Amniotic stem cell (primary cell): Measurements from ENCODE around the gene CD40.

Experiments used
- DNase-seq: peaks from one replicate; lab custom pipeline; 2025; lab: John Stamatoyannopoulos, UW

Gene CD40

DNA sequence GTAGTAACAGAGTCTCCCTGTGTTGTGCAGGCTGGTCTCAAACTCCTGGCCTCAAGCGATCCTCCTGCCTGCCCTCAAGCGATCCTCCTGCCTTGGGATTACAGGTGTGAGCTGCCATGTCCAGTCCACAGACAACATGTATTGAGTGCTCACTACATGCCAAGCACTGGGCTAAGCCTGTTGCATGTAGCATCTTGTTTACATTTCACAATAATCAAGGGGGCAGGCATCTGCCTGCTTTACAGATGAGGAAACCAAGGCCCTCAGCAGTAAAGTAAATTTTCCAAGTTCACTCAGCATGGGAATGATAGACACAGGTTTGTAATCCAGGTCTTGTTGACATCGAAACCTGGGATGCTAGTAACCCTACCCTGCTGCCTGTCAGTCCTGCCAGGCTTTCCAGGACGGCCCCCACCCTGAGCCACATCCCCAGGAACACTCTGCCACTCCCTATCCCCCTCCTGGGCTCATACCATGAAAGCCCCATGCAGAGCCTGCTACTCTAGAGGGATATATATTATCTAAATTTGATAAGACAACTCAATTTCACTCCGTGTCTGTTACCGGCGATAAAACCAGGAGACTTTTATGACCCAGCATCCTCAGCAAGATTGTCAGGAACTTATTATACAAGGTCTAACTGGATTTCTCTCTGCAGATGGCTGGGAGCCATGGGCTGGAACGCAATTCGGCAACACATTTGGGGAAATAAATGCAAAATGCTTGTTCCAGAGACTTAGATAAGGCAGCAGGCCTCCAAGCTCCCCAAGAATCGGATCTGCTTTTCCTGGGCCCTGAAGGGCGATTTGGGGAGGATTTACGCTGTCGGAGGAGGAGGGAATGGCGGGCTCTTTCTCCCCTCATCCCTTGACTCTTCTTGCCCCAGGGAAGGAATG lies 30.4 kb downstream of the CD40 start:
- no peak for DNase-seq

DNA sequence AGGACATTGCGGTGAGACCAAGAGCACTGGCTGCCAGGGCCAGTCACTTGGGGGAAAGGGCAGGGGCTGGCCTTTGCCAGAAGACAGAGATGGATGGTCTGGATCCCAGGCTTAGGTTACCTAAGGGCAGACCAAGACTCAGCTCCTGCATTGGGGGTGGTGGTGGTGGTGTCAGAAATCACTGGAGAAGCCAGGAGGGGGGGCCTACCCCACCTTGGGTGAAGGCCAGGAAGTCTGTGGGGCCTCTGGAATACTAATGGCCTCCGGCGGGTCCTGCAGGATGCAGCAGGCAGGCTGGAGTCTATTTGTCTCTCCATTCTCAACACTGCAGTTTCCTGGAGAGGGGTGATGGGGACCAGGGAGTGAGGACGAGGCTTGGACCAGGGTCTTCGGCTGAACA lies 32.8 kb downstream of the CD40 start:
- no peak for DNase-seq

DNA sequence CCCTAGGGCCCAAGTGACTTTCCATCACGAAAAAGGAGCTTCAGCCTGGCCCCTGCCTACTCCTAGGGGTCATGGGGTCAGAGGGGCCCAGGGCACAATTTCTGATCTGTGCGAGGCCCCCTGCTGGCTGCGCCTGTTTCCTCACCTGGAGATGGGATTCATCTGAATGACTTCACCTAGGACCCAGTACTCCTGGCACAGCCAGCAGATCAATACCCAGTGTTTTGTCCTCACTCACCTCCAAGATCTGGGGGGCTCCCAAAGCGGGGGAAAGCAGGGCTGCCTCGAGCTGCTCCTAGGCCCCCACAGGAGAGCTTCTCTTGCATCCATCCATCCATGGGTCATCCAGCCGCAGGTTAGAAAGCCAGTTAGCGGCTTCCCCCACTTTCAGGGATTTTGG lies 33.8 kb downstream of the CD40 start:
- no peak for DNase-seq

DNA sequence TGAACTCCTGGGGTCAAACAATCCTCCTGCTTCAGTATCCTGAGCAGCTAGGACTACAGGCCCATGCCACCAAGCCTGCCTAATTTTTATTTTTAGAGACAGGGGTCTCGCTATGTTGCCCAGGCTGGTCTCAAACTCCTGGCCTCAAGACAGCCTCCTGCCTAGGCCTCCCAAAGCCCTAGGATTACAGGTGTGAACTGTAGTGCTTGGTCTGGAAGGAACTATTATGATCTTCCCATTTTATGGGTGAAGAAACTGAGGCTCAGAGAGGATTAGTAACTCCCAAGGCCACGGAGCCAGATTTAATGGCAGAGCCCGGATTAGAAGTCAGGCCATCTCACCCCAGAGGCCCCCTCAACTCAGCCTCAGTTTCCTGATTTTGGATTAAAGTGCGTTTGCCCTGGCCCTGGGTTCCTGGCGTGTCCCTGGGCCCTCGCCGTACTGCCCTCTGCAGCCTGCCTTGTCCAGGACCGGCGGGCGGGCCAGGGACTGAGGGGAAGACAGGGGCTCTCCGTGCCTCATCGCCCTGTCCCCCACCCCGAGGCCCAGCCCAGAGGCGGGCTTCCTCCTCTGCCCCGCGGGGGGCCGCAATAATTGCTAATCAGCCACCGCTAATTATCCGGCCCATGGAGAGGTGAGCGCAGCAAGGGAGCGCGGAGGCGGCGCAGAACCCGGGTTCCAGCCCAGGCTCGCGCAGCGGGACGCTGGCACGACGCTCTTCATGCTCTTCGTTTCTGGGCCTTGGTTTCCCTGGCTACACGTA lies 34.9 kb downstream of the CD40 start:
- no peak for DNase-seq

DNA sequence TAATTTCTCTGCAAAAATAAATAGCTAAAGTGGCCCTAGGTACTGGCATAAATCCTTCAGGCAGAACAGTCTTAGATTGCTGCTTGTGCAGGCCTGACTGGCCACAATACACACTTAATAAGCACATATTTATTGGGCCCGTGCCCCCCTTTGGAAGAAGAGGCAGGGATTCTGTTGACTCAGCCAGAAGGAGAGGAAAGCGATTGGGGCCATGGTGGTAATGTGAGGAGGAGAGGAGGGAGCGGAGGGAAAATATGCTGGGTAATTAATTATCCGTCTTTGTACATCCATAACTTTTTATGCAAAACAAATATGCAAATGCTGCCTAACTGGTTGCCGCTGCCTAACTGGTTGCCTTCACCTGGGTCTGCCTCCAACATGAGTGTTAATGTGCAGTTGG lies 36.2 kb downstream of the CD40 start:
- no peak for DNase-seq

DNA sequence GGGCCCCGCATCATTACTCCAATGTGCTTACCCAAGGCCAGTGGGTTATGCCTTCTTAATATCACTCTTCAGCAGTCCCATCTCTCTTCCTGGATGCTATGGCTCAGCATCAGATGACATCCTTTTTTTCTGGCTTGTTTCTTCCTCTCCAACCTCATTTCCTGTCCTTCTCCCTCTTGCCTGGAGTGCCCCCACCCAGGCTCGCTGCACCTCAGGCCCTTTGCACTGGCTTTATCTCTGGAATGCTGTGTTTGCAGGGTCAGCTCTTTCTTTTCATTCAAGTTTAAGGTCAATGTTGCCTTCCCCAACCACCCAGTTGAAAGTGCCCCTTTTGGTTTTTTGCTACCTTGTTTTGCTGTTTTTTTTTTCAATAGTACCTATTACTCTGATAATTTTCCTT lies 36.7 kb downstream of the CD40 start:
- DNase-seq: no peak

DNA sequence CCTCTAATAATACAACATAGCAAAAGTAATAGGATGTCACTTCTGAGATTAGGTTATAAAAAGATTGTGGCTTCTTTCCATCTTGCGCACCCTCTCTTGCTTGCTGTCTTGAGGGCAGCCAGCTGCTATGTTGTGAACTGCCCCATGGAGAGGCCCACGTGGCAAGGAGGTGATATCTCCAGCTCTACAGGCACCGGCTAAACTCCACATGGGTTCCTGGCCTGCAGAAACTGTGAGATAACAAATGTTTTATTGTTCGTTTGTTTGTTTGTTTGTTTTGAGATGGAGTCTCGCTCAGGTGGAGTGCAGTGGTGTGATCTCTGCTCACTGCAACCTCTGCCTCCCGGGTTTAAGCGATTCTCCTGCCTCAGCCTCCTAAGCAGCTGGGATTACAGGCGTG lies 38.0 kb downstream of the CD40 start:
- no peak for DNase-seq

DNA sequence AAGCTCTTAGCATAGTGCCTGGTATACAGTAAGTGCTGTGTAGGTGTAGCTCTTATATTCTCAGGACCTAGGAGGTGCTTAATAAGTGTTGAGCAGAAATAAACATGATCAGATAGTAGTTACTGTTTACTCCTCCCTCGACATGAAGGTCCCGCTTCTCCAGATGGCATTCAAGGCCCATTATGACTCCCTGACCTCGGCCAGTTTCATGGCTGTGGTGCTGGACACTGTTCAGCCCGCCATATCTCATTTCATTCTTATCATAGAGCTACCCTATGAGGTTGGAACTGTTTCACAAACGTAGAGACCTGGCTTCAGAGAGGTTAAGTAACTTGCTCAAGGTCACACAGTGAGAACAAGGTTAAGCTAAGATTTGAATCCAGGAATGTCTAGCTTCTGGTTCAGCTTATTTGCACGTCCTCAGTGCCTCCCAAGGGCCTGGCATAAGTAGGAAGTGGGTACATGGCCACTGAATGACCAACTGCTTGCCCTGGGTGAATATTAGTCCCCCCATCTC lies 39.0 kb downstream of the CD40 start:
- DNase-seq: no peak

DNA sequence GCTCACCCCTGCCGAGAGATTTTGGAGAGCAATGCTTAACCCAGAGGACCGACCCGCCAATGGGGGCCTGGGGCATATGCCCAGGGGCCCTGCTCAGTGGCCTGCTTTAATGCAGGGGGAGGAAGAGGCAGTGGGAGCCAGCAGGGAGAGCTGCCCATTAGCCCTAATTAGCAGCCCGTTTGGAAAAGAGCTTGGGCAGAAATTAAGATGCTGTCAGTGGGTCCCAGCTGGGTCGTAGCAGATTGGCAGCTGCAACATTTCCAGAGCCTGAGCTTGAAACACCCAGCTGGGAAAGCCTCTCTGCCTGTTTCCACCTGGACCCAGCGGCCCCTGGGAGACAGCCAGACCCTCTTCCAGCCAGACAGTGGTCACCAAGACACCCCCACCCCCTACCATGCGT lies 39.5 kb downstream of the CD40 start:
- DNase-seq: no peak

DNA sequence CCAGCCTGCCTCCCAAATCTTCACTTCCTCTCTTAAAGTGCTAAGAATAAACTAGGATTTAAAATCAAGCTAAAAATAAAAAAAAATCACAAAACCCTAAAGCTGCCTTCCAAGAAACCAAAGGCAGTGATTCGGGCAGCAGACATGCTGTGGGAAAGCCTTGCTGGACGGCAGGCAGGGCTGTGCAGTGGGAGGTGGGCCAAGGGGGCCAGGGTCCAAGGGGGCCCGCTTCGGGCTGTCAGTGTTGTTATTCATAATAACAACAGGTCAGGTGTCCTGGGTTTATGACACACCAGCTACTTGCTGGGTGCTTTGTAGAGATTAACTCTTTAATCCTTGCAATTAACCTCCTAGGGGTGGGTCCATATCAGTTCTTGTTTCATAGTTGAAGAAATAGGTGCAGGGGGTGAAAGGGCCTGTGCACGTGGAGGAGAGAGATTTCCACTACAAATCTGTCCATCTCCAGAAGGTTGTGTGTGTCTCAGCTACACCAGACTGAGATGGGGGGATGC lies 40.4 kb downstream of the CD40 start:
- no peak for DNase-seq

DNA sequence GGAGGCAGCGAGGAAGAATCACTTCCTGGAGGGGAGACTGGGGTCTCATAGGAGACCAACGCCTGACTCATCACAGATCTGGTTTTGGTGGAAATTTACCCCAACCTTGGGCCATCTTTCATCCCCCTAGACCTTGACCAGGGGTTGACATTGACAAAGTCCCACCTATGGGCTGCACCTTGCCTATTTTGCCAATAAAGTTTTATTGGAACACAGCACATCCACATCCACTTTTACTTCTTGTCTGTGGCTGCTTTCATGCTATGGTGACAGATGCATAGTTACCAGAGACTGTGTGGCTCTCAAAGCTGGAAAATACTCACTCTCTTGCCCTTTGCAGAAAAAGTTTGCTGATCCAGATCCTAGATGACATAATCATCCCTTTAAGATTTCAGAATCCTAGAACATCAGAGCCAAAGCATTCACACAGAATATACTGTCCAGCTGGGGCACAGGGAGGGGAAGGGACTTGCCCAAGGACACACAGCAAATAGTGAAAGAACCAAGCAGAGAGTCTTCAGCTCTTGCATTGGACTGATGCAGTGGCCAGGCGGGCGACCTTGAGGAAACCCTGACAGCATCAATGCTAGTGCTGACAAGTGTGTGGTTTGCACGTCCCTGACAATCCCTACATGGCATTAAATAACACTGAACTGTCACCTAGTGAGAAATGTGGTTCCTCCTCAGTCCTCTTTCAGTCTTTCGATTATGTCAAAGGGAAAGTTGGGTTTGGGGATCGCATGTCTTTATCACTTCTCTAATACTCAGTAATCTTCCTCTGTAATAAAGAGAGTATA lies 41.2 kb downstream of the CD40 start:
- DNase-seq: no peak

DNA sequence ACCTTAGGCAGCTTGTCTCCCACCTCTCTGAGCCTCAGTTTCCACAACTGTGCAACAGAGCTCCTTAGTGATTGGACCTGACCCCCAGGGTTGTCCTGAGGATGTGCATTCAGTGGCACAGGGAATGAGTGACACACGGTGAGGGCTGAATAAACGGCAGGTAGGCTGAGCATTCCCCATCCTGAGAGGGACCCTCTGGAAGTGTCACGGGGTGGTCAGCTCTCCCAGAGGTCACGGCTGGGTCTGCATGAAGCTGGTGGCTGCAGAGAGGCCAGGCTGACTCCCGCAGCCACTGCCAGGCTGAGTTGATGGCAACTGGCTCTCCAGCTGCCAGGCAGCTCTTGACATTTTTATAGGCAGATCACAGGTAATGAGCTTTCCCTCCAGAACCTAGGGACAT lies 42.5 kb downstream of the CD40 start:
- no peak for DNase-seq

DNA sequence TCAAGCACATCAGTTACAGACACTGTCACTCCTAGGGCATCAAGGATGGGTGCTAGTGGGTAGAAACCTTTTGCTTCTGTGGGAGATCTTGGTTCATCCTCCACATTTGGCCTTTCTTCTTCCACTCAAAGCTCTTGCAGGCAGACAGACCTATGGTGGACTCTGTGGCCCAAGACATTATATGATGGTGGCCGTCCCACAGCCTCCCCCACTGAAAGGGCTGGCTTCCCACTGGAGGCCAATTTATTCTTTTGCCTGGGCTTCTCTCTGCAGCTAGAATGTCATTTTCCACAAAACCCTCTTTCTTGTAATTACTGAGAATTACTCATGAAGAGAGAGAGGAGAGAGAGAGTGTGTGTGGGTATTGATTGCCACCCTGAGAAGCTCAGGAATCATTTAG lies 43.8 kb downstream of the CD40 start:
- DNase-seq: no peak

DNA sequence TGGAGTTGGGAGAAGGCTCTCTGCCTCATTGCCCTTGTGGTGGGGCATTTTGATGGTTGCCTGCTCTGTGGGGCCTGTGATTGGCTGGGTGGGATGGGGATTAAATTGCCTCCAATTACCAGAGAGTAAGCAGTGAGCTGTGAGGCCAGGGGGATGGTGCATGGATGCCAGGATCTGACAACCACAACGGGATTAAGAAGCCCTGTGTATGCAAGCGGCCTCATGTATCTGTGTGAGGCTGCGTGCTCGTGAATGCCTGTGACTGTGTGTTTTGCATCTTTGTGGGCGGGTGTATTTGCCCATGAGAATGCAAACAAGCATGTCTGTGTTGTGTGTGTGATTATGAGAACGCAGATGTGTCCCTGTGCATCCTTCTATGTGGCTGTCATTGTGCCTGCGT lies 46.1 kb downstream of the CD40 start:
- DNase-seq: no peak

DNA sequence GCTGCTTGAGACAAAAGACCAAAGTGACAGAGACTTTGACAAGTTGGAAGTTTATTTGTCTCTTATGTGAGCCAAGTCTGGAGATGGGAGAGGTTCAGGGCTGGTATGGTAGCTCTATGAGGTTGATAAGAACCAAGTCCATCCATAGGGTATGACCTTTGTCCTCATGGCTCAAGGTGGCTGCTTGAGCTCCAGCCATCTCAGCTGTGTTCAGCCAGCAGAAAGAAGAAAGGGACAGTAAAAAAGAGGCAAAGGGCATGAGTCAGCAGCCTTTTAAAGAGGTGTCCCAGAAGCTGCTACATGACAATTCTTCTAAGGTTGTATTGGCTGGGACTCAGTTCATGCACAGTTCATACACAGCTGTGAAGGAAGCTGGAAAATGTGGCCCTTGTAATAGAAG lies 49.0 kb downstream of the CD40 start:
- no peak for DNase-seq

DNA sequence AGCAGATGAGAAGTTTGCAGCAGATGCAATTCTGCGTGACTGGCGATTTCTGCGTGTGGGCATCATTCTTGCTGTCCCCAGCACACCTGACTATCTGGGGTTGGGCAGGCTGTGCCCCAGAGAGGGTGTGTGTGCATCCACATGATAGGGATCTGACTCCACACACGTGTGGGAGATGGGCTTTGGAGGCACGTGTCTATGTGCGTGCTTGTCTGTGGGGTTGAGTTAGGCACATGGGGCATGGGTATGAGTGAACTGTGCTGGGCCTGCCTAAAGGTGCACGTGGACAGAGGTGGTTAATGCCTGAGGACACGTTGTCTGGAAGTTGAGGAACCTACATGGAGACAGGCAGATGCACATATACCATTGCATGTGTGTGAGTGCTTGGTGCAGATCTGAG lies 50.3 kb downstream of the CD40 start:
- DNase-seq: no peak

DNA sequence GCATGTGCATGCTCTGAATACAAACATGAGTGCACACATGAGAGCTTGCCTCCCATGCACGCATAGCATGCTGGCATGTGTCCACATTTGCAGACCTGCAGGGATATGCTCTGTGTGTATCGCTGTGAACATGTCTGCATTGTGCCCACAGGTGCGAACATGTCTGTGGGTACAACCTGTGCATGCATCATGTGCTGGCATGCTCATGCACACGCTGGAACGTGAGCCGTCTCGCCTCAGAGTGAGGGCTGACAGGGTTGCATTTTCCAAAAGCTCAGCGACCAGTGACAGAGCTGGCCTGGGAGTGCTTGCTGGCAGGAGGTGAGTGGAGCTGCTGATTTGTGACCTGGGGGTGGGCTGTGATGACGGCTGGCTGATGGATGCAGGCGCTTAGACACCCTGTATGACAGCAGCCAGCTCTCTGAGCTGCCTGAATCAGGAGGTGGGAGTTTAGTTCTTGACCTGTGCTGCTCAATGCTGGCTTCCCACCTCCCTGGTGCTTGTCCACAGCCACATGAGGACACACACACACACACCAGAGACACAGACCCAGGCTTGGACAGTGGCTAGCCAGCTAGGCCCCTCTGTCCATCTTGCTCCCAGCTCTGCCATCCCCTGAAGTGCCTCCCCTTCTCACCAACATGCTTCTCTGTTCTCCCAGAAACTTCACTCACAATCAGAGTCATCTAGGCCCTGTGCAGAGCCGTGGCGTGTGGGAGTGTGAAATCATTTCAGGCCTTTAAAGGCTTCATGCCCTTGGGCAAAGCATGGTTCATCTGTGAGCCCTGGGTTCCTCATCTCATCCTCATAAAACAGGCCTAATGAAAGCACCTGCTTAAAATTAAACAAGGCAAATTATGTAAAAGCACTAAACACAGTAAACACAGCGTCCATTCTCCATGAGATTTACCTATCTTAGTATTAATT lies 51.4 kb downstream of the CD40 start:
- DNase-seq: no peak

DNA sequence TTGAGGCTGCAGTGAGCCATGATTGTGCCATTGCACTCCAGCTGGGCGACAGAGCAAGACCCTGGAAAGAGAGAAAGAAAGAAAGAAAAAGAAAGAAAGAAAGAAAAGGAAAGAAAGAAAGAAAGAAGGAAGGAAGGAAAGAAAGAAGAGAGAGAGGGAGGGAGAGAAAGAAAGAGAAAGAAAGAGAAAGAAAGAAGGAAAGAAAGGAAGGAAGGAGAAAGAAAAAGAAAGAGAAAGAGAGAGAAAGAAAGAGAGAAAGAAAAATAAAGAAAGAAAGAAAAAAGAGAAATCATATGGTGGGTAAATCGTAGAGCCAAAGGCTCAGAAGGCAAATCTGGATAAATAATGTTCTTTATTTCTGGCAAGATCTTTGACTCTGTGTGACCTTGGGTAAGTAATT lies 53.4 kb downstream of the CD40 start:
- DNase-seq: no peak

DNA sequence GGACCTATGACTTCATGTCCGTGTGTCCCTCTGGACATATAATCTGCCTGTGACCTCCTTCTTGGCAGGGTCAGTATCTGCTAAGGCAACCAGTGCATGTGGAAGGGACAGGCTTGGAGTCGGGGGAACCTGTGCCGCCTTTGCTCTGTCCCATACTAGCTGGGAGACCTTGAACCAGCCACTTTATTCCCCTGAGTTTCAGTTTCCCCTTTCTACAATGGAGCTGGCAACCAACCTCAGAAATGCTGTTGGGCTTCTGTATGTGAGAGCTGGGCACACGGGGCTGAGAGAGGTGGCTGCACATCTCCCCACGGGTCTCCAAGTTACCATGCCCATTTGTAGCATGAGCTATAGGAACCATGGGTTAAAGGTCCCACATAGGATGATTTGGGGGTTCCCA lies 53.8 kb downstream of the CD40 start:
- no peak for DNase-seq

DNA sequence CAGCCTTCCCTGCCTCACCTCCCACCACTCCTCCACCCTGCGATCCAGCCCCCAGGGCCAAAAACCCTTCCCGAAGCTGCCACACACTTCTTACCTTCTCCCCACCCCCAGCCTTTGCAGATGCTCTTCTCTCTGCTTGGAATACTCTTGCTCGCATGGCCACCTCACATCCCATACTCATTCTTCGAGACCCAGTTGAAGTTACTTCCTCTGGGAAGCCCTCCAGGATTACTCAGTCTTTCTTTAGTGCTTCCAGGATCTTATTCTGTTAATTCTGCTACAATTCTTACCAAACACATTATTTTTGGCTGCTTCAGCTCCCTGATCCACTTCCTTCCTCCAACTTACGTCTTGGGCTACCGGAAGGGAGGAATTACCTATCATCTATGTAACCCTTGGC lies 54.3 kb downstream of the CD40 start:
- no peak for DNase-seq

DNA sequence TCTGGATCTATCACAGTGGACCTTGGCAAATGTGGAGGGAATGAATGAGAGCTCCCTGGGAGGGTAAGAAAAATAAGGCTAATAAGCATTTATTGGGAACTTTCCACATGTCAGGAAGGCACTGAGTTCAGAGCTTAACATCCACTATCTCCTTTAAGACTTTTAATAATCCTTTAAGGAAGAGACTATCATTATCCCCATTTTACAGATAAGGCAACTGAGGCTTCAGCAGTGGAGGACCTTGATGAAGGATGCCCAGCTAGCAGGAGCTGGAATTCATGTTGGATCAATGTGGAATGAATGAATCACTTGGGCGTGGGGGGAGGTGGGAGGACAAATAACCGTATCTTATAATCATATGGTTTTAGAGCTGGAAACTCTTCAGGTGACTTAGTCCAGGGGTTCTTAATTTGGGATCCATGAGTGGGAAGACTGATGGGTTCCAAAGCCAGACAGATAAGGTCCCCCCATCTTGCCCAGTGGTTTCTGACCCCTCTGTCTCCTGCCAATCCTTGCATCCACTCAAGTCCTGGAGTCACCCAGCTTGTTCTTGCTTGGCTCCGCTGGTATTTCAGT lies 54.9 kb downstream of the CD40 start:
- DNase-seq: no peak
